Hepatocyte (in vitro differentiated cells): ENCODE measurements around the gene TTF1. TPM values are rescaled to one million over a fixed set of nuclear protein-coding genes. Genes with fewer than 3 reads are reported as not detected.

ENCODE experiments used
- DNase-seq: peaks from one replicate; pipeline ENCODE4 v3.0.0-alpha.2; 2016; ENCODE audit warnings: low spot score
- H2AFZ ChIP-seq: fragments of 200-600 bp; sonication (generic); 2 replicates; pipeline ENCODE4 v1.6.0; 2016; ENCODE audit warnings: antibody characterized with exemption, mild to moderate bottlenecking
- H3K27ac ChIP-seq: fragments of 200-600 bp; sonication (generic); 2 replicates; pipeline ENCODE4 v1.5.1; 2016; ENCODE audit warnings: mild to moderate bottlenecking
- H3K27me3 ChIP-seq: fragments of 200-600 bp; sonication (generic); 2 replicates; pipeline ENCODE4 v1.6.1; 2016
- H3K36me3 ChIP-seq: fragments of 200-600 bp; sonication (generic); replicated peaks from 2 replicates; pipeline ENCODE4 v1.5.1; 2016; ENCODE audit warnings: low read depth; ENCODE audit not compliant: insufficient read depth
- H3K4me1 ChIP-seq: fragments of 200-600 bp; sonication (generic); 2 replicates; pipeline ENCODE4 v1.5.1; 2016; ENCODE audit warnings: mild to moderate bottlenecking, moderate library complexity; ENCODE audit not compliant: insufficient read depth
- H3K4me2 ChIP-seq: fragments of 200-600 bp; sonication (generic); 2 replicates; pipeline ENCODE4 v1.6.0; 2016
- H3K4me3 ChIP-seq: fragments of 200-600 bp; sonication (generic); 2 replicates; pipeline ENCODE4 v1.5.1; 2016; ENCODE audit warnings: mild to moderate bottlenecking
- H3K79me2 ChIP-seq: fragments of 200-600 bp; sonication (generic); 2 replicates; pipeline ENCODE4 v1.6.0; 2017; ENCODE audit warnings: mild to moderate bottlenecking
- H3K9me2 ChIP-seq: fragments of 200-600 bp; sonication (generic); replicated peaks from 2 replicates; pipeline ENCODE4 v1.6.0; 2017; ENCODE audit warnings: mild to moderate bottlenecking; ENCODE audit not compliant: insufficient read depth
- H3K9me3 ChIP-seq: fragments of 200-600 bp; sonication (generic); 2 replicates; pipeline ENCODE4 v1.5.1; 2016; ENCODE audit warnings: low read depth, mild to moderate bottlenecking
- H4K20me1 ChIP-seq: fragments of 200-600 bp; sonication (generic); 2 replicates; pipeline ENCODE4 v1.6.0; 2016; ENCODE audit warnings: mild to moderate bottlenecking; ENCODE audit not compliant: insufficient read depth, poor library complexity, severe bottlenecking
- EZH2 ChIP-seq: fragments of 200-600 bp; sonication (generic); IDR thresholded peaks from 2 replicates; pipeline ENCODE4 v1.6.1; 2016; ENCODE audit warnings: antibody characterized with exemption, mild to moderate bottlenecking, borderline replicate concordance
- EZH2phosphoT487 ChIP-seq: fragments of 200-600 bp; sonication (generic); IDR thresholded peaks from one replicate; pipeline ENCODE4 v1.6.1; 2018; ENCODE audit warnings: antibody characterized with exemption, mild to moderate bottlenecking, low read depth, moderate library complexity; ENCODE audit not compliant: unreplicated experiment, severe bottlenecking
- WGBS: methylation state at CpG from one replicate; pipeline ENCODE4 v1.1.6; 2016; ENCODE audit warnings: low lambda C conversion rate; ENCODE audit errors: missing lambda C conversion rate; 5-methylcytosine and 5-hydroxymethylcytosine counted together
- polyA plus RNA-seq: library from polyadenylated mRNA; unstranded; fragments of >200 nt; fragmentation: Nextera tagmentation; extraction: Ambion mirVana; gene quantifications from 2 replicates; pipeline ENCODE4 v1.2.1, GENCODE V29; 2016
- total RNA-seq: library from RNA; depleted of rRNA; stranded (reverse); fragments of >200 nt; gene quantifications from 2 replicates; pipeline ENCODE4 v1.2.3, GENCODE V29; 2014
- TF ChIP-seq, protein P1 (sequence below): fragments of 200-600 bp; sonication (generic); IDR thresholded peaks from 2 replicates; pipeline ENCODE4 v1.5.1; 2016; ENCODE audit warnings: antibody characterized with exemption, mild to moderate bottlenecking; ENCODE audit not compliant: poor library complexity

Gene TTF1
- total and polyA plus RNA-seq, 2 experiments from 2014 or later = 5.5 to 7.0 TPM

DNA sequence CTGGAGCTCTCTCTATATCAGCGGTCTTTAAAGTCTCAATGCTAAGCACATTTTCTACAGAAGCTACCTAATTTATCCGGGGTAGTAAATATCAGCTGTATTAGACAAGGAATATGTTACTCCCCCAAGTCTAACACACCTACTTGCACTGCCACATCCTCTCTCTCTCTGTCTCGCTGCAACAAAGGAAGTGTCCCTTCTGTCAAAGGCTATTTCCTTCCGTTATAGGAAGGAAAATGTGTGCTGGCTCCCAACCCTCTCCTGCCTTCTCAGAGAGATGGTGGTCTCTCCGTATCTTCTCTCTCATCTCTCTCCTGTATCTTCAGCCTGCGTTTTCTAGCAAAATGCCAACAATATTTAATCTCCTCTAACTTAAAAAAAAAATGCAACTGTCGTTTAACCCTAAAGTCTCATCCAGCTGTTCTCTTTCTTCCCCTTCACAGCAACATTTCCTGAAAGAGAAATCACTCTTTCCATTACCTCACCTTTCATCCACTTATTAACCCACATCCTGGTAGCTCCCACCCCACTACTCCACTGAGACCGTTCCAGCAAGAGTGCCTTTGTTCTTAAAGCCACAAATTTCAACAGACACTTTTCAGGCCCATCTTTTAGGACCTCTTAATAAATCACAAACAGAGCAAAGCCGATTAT lies 2.3 kb downstream of the TTF1 start:
- Histone ChIP-seq H3K9me2 (no peaks in the 10 kb centered on the region), H3K27ac (no peak overlapping the region), H3K4me2 (no peak overlapping the region), H3K4me1 (peaks cover 7% of the 10 kb centered on the region), H3K9me3 (no peaks in the 10 kb centered on the region), H3K4me3 (no peak overlapping the region), H2AFZ (no peak overlapping the region), H3K36me3 (no peaks in the 10 kb centered on the region), H4K20me1 (no peaks in the 10 kb centered on the region), H3K79me2 (peaks cover 23% of the 10 kb centered on the region), H3K27me3 (peaks cover 4% of the 10 kb centered on the region)
- no peak for DNase-seq
- 90% methylated on average over 9 of the region's 9 CpGs for WGBS
- no peak for TF ChIP-seq EZH2phosphoT487
- no peak for TF ChIP-seq EZH2
- TF ChIP-seq, protein P1, sequence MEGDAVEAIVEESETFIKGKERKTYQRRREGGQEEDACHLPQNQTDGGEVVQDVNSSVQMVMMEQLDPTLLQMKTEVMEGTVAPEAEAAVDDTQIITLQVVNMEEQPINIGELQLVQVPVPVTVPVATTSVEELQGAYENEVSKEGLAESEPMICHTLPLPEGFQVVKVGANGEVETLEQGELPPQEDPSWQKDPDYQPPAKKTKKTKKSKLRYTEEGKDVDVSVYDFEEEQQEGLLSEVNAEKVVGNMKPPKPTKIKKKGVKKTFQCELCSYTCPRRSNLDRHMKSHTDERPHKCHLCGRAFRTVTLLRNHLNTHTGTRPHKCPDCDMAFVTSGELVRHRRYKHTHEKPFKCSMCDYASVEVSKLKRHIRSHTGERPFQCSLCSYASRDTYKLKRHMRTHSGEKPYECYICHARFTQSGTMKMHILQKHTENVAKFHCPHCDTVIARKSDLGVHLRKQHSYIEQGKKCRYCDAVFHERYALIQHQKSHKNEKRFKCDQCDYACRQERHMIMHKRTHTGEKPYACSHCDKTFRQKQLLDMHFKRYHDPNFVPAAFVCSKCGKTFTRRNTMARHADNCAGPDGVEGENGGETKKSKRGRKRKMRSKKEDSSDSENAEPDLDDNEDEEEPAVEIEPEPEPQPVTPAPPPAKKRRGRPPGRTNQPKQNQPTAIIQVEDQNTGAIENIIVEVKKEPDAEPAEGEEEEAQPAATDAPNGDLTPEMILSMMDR = no peak

DNA sequence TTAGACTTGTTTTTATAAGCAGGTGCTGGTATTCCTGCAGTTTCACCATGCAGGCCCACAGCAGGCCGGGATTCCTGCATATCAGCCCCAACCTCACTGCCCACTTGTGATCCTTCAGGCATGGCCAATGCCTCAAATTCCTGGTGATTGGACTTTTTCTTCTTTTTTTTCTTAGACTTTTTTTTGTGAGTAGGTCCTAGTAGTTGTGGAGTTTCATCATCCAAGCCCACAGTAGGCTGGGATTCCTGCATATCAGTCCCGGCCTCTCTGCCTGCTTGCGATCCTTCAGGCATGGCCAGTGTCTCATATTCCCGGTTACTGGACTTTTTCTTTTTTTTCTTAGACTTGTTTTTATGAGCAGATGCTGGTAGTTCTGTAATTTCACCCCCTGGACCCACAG lies 4.8 kb downstream of the TTF1 start:
- no peak for TF ChIP-seq EZH2
- TF ChIP-seq EZH2phosphoT487 = no peak
- H3K27me3 ChIP-seq = no peaks in the 10 kb centered on the region
- no peak for DNase-seq
- WGBS = 95% methylated on average over 4 of the region's 4 CpGs
- peaks cover 5% of the 10 kb centered on the region for H3K4me1 ChIP-seq
- H3K9me2 ChIP-seq = no peaks in the 10 kb centered on the region
- peaks cover 23% of the 10 kb centered on the region for H3K79me2 ChIP-seq
- no peaks in the 10 kb centered on the region for H3K9me3 ChIP-seq
- no peak overlapping the region for H3K4me2 ChIP-seq
- no peak overlapping the region for H2AFZ ChIP-seq
- H3K36me3 ChIP-seq = no peaks in the 10 kb centered on the region
- H3K4me3 ChIP-seq = no peak overlapping the region
- H4K20me1 ChIP-seq = no peaks in the 10 kb centered on the region
- H3K27ac ChIP-seq = no peak overlapping the region

DNA sequence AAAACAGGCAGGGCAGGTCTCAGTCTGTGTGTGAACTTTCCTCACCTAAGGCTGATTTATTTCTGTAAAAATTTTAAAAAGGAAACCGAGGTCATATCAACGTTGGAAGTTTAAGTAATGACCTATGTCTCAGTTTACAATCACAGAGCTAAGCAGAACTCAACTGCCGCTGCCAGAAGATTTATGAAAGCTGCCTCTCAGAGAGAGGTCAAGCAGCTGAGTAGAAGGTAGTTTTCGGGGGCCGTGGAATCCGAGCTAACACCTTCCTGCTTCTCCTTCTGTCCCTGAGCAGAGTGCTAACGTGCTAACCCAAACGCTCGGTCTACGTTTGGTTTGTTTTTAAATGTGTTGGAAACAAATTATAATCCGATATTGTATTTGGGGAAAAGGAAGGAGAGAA lies 11.1 kb downstream of the TTF1 start:
- no peaks in the 10 kb centered on the region for H3K4me1 ChIP-seq
- H3K27me3 ChIP-seq = no peaks in the 10 kb centered on the region
- H3K79me2 ChIP-seq = no peaks in the 10 kb centered on the region
- no peaks in the 10 kb centered on the region for H3K9me2 ChIP-seq
- H3K36me3 ChIP-seq = no peaks in the 10 kb centered on the region
- DNase-seq = no peak
- TF ChIP-seq EZH2 = no peak
- TF ChIP-seq, protein P1 = no peak
- no peak for TF ChIP-seq EZH2phosphoT487
- no peaks in the 10 kb centered on the region for H3K9me3 ChIP-seq
- no peak overlapping the region for H2AFZ ChIP-seq
- no peak overlapping the region for H3K4me3 ChIP-seq
- H4K20me1 ChIP-seq = no peaks in the 10 kb centered on the region
- H3K27ac ChIP-seq = no peak overlapping the region
- 87% methylated on average over 11 of the region's 11 CpGs for WGBS
- no peak overlapping the region for H3K4me2 ChIP-seq

DNA sequence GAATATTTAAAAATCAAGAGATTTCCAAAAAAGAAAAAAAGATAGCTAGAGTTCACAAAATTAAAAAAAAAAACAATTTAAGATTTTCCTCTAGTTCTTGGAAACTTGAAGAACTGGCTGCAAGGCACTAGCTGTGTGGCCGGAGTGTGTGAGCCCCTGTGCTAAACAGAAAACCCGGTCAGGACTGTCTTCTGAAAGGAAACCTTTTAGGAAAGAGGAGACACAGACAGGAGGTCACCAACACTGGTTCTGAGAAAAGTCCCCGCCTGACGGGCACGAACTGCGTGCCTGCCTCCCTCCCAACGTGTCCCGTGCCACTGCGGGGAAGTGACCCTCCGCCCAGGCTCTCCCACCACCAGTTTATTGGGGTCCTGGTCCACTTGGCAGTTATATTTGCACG lies 15.2 kb downstream of the TTF1 start:
- no peak for DNase-seq
- H4K20me1 ChIP-seq = no peaks in the 10 kb centered on the region
- H3K9me2 ChIP-seq = no peaks in the 10 kb centered on the region
- no peaks in the 10 kb centered on the region for H3K36me3 ChIP-seq
- no peaks in the 10 kb centered on the region for H3K9me3 ChIP-seq
- TF ChIP-seq, protein P1 = no peak
- TF ChIP-seq EZH2 (no peak), EZH2phosphoT487 (no peak)
- H3K27ac ChIP-seq = no peak overlapping the region
- H3K79me2 ChIP-seq = no peaks in the 10 kb centered on the region
- no peak overlapping the region for H2AFZ ChIP-seq
- no peaks in the 10 kb centered on the region for H3K4me1 ChIP-seq
- WGBS = 87% methylated on average over 11 of the region's 11 CpGs
- H3K27me3 ChIP-seq = no peaks in the 10 kb centered on the region
- H3K4me3 ChIP-seq = no peak overlapping the region
- H3K4me2 ChIP-seq = no peak overlapping the region
